Osteocyte (in vitro differentiated cells): ENCODE measurements around the gene LRPPRC. TPM values are rescaled to one million over a fixed set of nuclear protein-coding genes. Genes with fewer than 3 reads are reported as not detected.

Source experiments
- DNase-seq: peaks from one replicate; pipeline ENCODE4 v3.0.0; 2021; ENCODE audit warnings: mixed read lengths; ENCODE audit not compliant: unreplicated experiment; ENCODE audit errors: extremely low spot score
- H3K27ac Mint-ChIP-seq: one replicate; pipeline ENCODE4 v1.8.0; 2021; ENCODE audit warnings: mild to moderate bottlenecking, mixed read lengths; ENCODE audit not compliant: unreplicated experiment
- H3K27me3 Mint-ChIP-seq: one replicate; pipeline ENCODE4 v1.8.0; 2021; ENCODE audit warnings: mixed read lengths; ENCODE audit not compliant: unreplicated experiment
- H3K36me3 Mint-ChIP-seq: one replicate; pipeline ENCODE4 v1.8.0; 2021; ENCODE audit warnings: mixed read lengths; ENCODE audit not compliant: unreplicated experiment
- H3K4me1 Mint-ChIP-seq: one replicate; pipeline ENCODE4 v1.8.0; 2021; ENCODE audit warnings: mixed read lengths; ENCODE audit not compliant: unreplicated experiment
- H3K4me3 Mint-ChIP-seq: one replicate; pipeline ENCODE4 v1.8.0; 2021; ENCODE audit warnings: mild to moderate bottlenecking, moderate library complexity, mixed read lengths; ENCODE audit not compliant: unreplicated experiment
- H3K9me3 Mint-ChIP-seq: one replicate; pipeline ENCODE4 v1.8.0; 2021; ENCODE audit warnings: mixed read lengths; ENCODE audit not compliant: unreplicated experiment
- total RNA-seq: library from RNA; stranded (reverse); gene quantifications from 2 replicates; pipeline ENCODE4 v1.2.1, GENCODE V29; 2021
- TF ChIP-seq, protein P1 (sequence below): fragments of 200-600 bp; sonication (generic); IDR thresholded peaks from 2 replicates; pipeline ENCODE4 v1.5.0; 2021; ENCODE audit warnings: antibody characterized with exemption, mild to moderate bottlenecking, moderate library complexity

The LRPPRC gene
- total RNA-seq, 1 donor from 2014 or later: 73.8 TPM

DNA sequence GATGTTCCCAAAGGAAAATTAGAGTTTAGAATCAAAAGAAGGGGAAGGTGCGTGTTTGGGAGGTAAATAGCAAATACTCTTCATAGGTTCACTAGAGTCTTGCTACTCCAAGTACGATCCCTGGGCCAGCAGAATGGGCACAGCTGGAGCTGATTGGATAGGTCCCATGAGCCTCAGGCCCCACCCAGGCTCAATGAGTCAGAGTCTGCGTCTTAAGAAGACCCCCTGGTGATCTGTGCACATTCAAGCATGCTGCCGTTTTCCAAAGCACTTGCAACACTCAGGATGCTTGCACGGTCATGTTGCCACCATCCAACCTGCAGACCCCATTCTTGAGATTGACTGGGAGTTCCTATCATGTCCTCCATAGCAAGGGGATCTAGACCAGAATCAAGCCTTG lies 116.5 kb downstream of the LRPPRC start:
- H3K27ac Mint-ChIP-seq: no peak overlapping the region
- no peaks in the 10 kb centered on the region for H3K4me1 Mint-ChIP-seq
- H3K9me3 Mint-ChIP-seq: no peaks in the 10 kb centered on the region
- no peak overlapping the region for H3K4me3 Mint-ChIP-seq
- H3K27me3 Mint-ChIP-seq: peaks cover 13% of the 10 kb centered on the region
- TF ChIP-seq, protein P1, sequence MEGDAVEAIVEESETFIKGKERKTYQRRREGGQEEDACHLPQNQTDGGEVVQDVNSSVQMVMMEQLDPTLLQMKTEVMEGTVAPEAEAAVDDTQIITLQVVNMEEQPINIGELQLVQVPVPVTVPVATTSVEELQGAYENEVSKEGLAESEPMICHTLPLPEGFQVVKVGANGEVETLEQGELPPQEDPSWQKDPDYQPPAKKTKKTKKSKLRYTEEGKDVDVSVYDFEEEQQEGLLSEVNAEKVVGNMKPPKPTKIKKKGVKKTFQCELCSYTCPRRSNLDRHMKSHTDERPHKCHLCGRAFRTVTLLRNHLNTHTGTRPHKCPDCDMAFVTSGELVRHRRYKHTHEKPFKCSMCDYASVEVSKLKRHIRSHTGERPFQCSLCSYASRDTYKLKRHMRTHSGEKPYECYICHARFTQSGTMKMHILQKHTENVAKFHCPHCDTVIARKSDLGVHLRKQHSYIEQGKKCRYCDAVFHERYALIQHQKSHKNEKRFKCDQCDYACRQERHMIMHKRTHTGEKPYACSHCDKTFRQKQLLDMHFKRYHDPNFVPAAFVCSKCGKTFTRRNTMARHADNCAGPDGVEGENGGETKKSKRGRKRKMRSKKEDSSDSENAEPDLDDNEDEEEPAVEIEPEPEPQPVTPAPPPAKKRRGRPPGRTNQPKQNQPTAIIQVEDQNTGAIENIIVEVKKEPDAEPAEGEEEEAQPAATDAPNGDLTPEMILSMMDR: no peak
- H3K36me3 Mint-ChIP-seq: peaks cover 1% of the 10 kb centered on the region
- DNase-seq: no peak

DNA sequence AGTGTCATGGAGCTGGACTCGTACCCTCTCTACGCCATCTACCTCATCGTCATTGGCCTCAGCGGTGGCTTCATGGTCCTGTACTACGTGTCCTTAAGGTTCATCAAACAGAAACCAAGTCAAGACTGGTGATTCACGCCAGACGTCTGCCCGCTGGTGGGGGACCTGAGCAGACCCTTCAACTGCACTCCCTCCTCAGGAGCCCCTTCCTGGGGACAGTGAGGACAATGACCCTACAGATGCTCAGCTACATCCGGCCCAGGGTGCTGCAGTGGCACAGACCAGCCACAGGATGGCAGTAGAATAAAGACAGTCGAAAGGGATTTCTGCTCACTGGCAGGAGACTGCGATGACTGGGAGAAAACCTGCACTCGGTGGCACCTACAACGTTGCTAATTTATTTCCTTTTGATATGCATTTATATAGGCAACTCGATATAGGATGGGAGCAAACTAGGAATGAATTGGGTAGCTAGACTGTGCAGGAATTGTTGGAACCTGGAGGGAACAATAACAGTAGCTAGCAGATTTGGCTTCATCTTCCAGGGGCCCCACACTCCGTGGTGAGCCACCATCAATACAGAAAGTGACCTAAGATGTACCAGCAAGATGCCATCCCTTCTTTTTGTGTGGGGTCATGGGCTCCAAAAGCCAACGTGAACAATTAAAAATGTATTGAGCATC lies 117.9 kb downstream of the LRPPRC start:
- TF ChIP-seq, protein P1: peak; percentile 97
- no peaks in the 10 kb centered on the region for H3K9me3 Mint-ChIP-seq
- H3K4me1 Mint-ChIP-seq: no peaks in the 10 kb centered on the region
- no peaks in the 10 kb centered on the region for H3K36me3 Mint-ChIP-seq
- no peak overlapping the region for H3K4me3 Mint-ChIP-seq
- H3K27ac Mint-ChIP-seq: no peak overlapping the region
- peak; percentile 89 for DNase-seq
- peaks cover 21% of the 10 kb centered on the region for H3K27me3 Mint-ChIP-seq

DNA sequence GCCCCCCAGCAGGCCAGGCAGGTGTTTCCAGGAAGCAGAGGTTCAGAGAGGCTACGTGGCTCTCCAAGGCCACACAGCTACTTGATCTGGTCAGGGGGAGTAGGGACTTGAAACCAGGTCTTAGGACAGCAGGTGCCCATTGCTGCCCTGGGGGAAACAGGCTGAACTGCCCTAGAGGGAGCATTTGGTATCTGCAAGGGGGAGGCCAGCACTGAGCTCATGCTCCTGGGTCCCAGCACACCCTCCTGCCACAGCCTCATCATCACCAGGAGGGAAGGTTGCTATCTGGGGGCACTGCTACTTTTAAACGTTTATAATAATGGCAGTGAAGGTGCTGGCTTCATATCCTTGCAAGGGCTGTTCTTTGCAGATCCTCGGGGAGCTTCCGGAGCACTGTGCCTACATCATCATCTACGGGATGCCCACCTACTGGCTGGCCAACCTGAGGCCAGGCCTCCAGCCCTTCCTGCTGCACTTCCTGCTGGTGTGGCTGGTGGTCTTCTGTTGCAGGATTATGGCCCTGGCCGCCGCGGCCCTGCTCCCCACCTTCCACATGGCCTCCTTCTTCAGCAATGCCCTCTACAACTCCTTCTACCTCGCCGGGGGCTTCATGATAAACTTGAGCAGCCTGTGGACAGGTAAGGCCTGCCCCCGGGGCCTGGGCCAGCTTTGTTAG lies 120.9 kb downstream of the LRPPRC start:
- Mint-ChIP-seq H3K27me3 (peaks cover 50% of the 10 kb centered on the region), H3K4me1 (no peaks in the 10 kb centered on the region), H3K27ac (no peak overlapping the region), H3K4me3 (no peak overlapping the region), H3K9me3 (no peaks in the 10 kb centered on the region), H3K36me3 (no peaks in the 10 kb centered on the region)
- TF ChIP-seq, protein P1: no peak
- peak; percentile 79 for DNase-seq

DNA sequence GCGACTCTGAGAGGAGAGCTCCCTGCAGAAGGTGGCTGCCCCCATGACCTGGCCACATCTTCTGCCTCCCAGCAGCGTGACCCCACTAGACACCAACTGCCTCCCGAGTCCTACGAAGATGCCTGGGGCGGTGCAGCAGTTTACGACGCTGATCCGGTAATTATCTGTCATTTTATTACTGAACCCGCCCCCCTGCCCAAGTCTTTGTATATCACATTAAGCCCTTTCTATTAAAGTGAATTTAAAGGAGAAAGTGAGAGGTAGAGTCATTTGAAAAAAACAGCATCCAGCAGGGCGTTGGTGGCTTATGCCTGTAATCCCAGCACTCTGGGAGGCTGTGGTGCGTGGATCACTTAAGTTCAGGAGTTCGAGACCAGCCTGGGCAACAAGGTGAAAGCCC lies 123.6 kb downstream of the LRPPRC start:
- Mint-ChIP-seq H3K27ac (no peak overlapping the region), H3K36me3 (no peaks in the 10 kb centered on the region), H3K4me1 (no peaks in the 10 kb centered on the region), H3K9me3 (no peaks in the 10 kb centered on the region), H3K4me3 (no peak overlapping the region), H3K27me3 (peaks cover 76% of the 10 kb centered on the region)
- peak; percentile 73 for DNase-seq
- TF ChIP-seq, protein P1: no peak

DNA sequence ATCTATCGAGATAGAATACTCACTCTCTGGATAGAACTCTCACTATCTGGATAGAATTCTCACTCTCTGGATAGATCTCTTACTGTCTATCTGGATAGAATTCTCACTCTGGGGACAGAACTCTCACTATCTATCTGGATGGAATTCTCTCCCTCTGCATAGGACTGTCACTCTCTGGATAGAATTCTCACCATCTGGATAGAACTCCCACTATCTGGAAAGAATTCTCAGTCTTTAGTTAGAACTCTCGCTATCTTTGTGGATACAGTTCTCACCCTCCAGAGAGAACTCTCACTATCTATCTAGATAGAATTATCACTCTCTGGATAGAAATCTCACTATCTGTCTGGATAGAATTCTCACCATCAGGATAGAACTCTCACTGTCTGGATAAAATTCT lies 140.5 kb downstream of the LRPPRC start:
- Mint-ChIP-seq H3K27me3 (peaks cover 61% of the 10 kb centered on the region), H3K4me3 (no peak overlapping the region), H3K4me1 (no peaks in the 10 kb centered on the region), H3K36me3 (no peaks in the 10 kb centered on the region), H3K27ac (no peak overlapping the region), H3K9me3 (no peaks in the 10 kb centered on the region)
- no peak for DNase-seq
- TF ChIP-seq, protein P1: no peak
